ENCODE data around the gene KRTAP4-11. TPM values are rescaled to one million over a fixed set of nuclear protein-coding genes. Genes with fewer than 3 reads are reported as not detected.
"Not testable (repeated sequence)": the region's sequence is repeated elsewhere in the genome, so short reads cannot be mapped to it uniquely, and the experiment has no call there.

The KRTAP4-11 gene
- total RNA-seq, 1 donor: not detected

DNA sequence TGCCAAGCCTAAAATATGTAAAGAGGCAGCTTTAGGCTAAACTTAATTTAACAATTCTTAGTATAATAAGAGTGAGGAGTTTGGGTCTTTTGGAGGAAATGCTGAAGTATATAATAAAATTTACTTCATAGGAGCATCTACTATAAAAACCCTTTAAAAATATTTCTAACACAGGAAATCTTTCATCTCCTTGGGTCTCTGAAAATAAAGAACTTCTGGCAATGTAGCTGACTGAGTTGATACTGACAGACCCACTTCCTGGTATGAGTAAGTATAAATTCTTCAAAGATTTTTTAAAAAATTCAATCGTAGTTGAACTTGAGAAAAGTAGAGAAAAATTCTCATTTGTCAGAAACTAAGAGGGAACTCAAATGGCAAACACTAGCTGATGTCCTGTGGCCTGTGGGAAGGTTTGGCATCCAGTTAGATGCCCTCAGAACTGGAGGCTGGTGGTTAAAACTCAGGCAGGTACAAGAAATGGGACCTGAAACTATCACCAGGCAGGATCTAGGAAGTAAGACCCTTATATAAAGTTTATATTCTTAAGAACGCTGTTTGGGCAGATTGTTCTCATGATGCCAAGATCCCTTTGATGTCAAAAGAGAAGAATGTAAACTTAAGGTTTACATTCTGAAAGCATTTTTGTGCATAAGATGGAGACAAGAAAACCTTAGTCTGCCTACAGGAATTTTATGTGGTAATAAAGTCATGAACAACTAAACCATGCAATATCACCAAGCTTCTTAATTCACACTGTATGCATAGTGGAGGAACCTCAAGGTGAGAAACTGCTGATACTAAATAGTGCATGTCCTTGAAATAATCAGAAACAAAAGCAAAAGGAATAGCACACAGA is 15.9 kb upstream of the KRTAP4-11 start:
- H3K4me3 ChIP-seq (ENCODE audit: low read depth, low read length): no peak overlapping the region
- no peak for DNase-seq (ENCODE audit: low read depth)

DNA sequence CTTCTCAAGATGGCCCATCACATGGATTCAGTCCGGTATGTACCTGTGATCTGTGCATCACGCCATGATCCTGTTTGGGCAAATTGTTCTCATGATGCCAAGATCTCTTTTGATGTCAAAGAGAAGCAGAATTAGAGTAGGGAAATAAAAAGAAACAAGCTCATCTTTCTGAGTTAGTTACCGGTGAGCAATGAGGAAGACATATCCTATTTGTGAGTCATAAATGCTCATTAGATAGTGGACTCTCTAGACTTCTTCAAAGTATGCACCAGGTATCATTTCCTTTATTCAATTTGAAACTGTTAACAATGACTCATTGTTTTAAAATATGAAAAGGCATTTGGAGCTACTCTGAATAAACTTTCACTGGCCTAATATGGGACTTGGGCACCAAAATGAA is 13.8 kb upstream of the KRTAP4-11 start:
- no peak overlapping the region for H3K4me3 ChIP-seq (ENCODE audit: low read depth, low read length)
- DNase-seq (ENCODE audit: low read depth): no peak
- TF ChIP-seq, protein P1, sequence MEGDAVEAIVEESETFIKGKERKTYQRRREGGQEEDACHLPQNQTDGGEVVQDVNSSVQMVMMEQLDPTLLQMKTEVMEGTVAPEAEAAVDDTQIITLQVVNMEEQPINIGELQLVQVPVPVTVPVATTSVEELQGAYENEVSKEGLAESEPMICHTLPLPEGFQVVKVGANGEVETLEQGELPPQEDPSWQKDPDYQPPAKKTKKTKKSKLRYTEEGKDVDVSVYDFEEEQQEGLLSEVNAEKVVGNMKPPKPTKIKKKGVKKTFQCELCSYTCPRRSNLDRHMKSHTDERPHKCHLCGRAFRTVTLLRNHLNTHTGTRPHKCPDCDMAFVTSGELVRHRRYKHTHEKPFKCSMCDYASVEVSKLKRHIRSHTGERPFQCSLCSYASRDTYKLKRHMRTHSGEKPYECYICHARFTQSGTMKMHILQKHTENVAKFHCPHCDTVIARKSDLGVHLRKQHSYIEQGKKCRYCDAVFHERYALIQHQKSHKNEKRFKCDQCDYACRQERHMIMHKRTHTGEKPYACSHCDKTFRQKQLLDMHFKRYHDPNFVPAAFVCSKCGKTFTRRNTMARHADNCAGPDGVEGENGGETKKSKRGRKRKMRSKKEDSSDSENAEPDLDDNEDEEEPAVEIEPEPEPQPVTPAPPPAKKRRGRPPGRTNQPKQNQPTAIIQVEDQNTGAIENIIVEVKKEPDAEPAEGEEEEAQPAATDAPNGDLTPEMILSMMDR (IDR thresholded peaks at IDR 0.05; ENCODE audit: insufficient read depth, low read depth, low read length): no peak

More for the DNA sequence above, 15.9 kb upstream of the KRTAP4-11 start:
- TF ChIP-seq, protein P1 (IDR thresholded peaks at IDR 0.05; ENCODE audit: insufficient read depth, low read depth, low read length): no peak

DNA sequence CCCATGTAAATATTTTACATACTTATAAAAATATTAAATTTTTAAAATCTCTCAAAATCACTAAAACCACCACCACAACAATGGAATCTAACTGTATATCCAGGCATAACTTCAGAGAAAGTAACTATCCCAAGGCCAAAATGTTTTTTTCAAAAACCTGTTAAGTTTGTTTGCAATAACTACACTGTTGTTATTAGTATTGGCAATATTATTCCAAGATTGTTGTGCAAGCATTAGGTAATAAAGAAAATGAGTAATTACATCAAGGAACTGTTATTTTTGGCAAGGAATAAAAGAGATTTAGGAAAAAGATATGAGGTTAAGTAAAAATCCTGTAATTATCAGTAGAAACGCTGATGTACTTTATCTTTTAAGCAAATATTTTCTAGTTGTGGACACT is 9.2 kb upstream of the KRTAP4-11 start:
- DNase-seq (ENCODE audit: low read depth): no peak
- TF ChIP-seq, protein P1 (IDR thresholded peaks at IDR 0.05; ENCODE audit: insufficient read depth, low read depth, low read length): no peak
- H3K4me3 ChIP-seq (ENCODE audit: low read depth, low read length): no peak overlapping the region

DNA sequence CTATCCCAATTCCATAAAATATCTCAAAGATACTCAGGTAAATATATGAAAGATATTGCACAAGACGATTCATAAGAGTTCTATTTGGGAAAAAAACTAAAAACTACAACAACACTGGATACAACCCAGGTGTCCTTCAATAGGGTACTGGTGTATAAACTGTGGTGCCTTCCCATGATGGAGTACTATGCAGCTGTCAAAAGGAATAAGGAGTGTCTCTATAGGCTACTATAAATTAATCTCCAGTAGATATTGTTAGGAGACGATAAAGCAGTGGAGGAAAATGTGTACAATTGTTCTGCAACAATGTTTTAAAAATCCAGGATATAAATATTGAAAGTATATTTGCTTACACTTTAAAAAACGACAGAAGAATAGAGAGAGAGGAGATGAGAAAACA is 8.2 kb upstream of the KRTAP4-11 start:
- no peak for DNase-seq (ENCODE audit: low read depth)
- H3K4me3 ChIP-seq (ENCODE audit: low read depth, low read length): no peak overlapping the region
- TF ChIP-seq, protein P1 (IDR thresholded peaks at IDR 0.05; ENCODE audit: insufficient read depth, low read depth, low read length): no peak

DNA sequence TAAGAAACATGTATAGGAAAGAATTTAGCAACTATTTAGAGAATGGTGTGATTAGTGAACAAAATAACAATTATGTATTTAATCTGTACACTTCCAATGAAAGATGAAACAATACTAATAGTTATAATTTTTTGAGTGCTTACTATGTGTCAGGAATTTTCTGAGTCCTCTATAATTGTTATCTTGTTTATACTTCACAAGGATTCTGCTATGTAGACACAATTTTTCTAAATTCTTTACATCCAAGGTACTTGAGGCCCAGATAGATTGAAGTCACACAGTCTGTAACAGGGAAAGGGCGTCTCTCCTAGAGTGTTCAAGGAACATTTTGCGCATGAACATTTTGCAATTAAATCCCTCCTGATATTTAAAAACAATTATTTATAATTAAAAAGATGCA is 6.9 kb upstream of the KRTAP4-11 start:
- TF ChIP-seq, protein P1 (IDR thresholded peaks at IDR 0.05; ENCODE audit: insufficient read depth, low read depth, low read length): no peak
- H3K4me3 ChIP-seq (ENCODE audit: low read depth, low read length): no peak overlapping the region
- no peak for DNase-seq (ENCODE audit: low read depth)

DNA sequence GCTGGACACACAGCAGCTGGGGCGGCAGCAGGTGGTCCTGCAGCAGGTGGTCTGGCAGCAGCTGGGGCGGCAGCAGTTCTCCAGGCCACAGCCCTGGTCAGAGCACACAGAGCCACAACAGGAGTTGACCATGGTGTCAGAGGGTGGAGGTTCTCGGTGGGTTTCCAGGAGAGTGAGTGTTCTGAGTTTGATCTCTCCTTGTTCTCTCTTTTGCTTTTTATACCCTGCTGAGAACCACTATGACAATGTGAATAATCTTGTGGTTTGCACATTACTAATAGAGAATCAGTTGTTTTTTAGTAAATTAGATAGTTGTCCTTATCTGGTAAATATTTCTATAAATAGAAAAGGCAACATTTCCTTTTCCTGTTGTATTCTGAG is 5.8 kb upstream of the KRTAP4-11 start, which contains the start of gene KRTAP4-12:
Gene KRTAP4-12, minus strand, starts transcription at position 192 of the 381 bp plus-strand sequence. Its CDS starts 60 bp downstream, at position 132.
- H3K4me3 ChIP-seq (ENCODE audit: low read depth, low read length); DNase-seq (ENCODE audit: low read depth): not testable (repeated sequence)

DNA sequence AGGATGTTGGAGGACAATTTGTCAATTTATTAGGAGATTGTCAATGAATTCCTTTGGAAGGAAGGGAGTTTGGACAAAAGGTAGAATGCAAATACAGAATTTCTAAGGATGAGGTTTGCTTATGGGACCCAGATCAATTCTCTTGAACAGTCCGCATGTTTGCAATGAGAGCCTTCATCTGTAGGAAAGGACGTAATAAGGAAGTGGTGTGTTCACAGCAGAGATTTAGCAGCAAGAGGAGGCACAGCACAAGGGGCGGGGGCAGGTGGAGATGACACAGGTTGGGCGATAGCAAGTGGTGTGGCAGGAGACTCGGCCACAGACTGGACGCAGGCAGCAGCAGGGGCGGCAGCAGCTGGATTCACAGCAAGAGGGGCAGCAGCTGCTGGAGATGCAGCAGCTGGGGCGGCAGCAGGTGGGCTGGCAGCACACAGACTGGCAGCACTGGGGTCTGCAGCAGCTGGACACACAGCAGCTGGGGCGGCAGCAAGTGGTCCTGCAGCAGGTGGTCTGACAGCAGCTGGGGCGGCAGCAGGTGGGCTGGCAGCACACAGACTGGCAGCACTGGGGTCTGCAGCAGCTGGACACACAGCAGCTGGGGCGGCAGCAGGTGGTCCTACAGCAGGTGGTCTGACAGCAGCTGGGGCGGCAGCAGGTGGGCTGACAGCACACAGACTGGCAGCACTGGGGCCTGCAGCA is 5.3 kb upstream of the KRTAP4-11 start:
- DNase-seq (ENCODE audit: low read depth); H3K4me3 ChIP-seq (ENCODE audit: low read depth, low read length): not testable (repeated sequence)
